ENCODE data around the gene FGD5.

DNA sequence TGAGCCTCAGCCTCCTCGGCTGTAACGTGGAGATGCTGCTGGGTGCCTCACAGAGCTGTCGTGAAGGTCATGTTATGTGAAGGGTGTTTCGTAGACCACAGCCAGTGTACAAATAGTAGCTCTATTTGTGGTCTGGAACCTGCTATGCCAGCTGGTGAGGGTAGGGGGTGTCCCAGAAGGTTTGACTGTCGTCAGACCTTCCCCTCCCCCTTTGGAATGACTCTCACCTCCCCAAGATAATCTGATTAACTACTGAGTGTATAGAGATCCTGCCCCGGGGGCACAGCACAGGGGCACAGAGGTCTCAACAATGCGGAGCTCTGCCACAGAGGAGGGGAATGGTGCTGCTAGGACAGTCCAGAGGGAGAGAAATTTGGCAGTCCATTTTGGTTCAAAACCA lies 20.5 kb downstream of the FGD5 start:
- TF ChIP-seq, protein P1, sequence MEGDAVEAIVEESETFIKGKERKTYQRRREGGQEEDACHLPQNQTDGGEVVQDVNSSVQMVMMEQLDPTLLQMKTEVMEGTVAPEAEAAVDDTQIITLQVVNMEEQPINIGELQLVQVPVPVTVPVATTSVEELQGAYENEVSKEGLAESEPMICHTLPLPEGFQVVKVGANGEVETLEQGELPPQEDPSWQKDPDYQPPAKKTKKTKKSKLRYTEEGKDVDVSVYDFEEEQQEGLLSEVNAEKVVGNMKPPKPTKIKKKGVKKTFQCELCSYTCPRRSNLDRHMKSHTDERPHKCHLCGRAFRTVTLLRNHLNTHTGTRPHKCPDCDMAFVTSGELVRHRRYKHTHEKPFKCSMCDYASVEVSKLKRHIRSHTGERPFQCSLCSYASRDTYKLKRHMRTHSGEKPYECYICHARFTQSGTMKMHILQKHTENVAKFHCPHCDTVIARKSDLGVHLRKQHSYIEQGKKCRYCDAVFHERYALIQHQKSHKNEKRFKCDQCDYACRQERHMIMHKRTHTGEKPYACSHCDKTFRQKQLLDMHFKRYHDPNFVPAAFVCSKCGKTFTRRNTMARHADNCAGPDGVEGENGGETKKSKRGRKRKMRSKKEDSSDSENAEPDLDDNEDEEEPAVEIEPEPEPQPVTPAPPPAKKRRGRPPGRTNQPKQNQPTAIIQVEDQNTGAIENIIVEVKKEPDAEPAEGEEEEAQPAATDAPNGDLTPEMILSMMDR (IDR thresholded peaks at IDR 0.05), result no peak
- TF ChIP-seq POLR2A (IDR thresholded peaks at IDR 0.05), result no peak
